Breast epithelium (tissue), 4 donors: ENCODE results near the gene JMJD8. TPM values are rescaled to one million over a fixed set of nuclear protein-coding genes. Genes with fewer than 3 reads are reported as not detected.

Source experiments
- DNase-seq, 2 donors: peaks; one replicate each; pipeline ENCODE4 v3.0.0-alpha.2; 2019; ENCODE audit warnings: low spot score in 2 of 2
- H3K27ac ChIP-seq, 2 donors: fragments of 200-600 bp; sonication (generic) in 1 of 2; one replicate each; pipeline ENCODE4 v1.5.1; 2016 to 2019; ENCODE audit warnings: mild to moderate bottlenecking in 1 of 2
- H3K27me3 ChIP-seq, 2 donors: fragments of 200-600 bp; sonication (generic) in 1 of 2; one replicate each; pipeline versions ENCODE4 v1.5.1 to v1.6.0; 2017 to 2019; ENCODE audit warnings: control low read depth in 1 of 2, mild to moderate bottlenecking in 1 of 2
- H3K36me3 ChIP-seq: fragments of 200-600 bp; one replicate; pipeline ENCODE4 v1.5.1; 2019
- H3K4me1 ChIP-seq, 2 donors: fragments of 200-600 bp; sonication (generic); one replicate each; pipeline ENCODE4 v1.5.1; 2016 to 2019; ENCODE audit warnings: control low read depth in 1 of 2
- H3K4me3 ChIP-seq, 3 donors: fragments of 200-600 bp; sonication (generic); 1 replicate in 2 of 3; 2 replicates in 1 of 3; pipeline ENCODE4 v1.5.1; 2016 to 2019; ENCODE audit warnings: mild to moderate bottlenecking in 3 of 3, moderate library complexity in 2 of 3
- H3K9me3 ChIP-seq, 2 donors: fragments of 200-600 bp; sonication (generic) in 1 of 2; one replicate each; pipeline ENCODE4 v1.5.1; 2016 to 2019; ENCODE audit warnings: control low read depth in 1 of 2
- CTCF ChIP-seq, 3 donors: fragments of 450-650 bp; IDR thresholded peaks; one replicate each; pipeline ENCODE4 v1.5.1; 2016 to 2017; ENCODE audit warnings: antibody characterized with exemption in 3 of 3, mild to moderate bottlenecking in 3 of 3, moderate library complexity in 3 of 3
- POLR2A ChIP-seq: fragments of 450-650 bp; IDR thresholded peaks from one replicate; pipeline ENCODE4 v1.6.1; 2016; ENCODE audit warnings: antibody characterized with exemption, mild to moderate bottlenecking, moderate library complexity
- POLR2AphosphoS5 ChIP-seq, 3 donors: sonication (generic); formaldehyde crosslinking; IDR thresholded peaks; one replicate each; pipeline ENCODE4 v1.6.1; 2017; ENCODE audit warnings: antibody characterized with exemption in 3 of 3
- intact Hi-C: fragments of 100-400 bp; cut with DNase I; formaldehyde crosslinking; loops from one replicate; pipeline ENCODE4 v1.15.1; 2023; ENCODE audit warnings: low total_unique reads
- total RNA-seq, 3 donors: library from RNA; depleted of rRNA; stranded (reverse); fragments of >200 nt; gene quantifications; one replicate each; pipeline ENCODE4 v1.1.0, GENCODE V29; 2016

JMJD8 gene
- total RNA-seq, 3 donors from 2014 or later = 67.2 to 83.4 (median 67.5) TPM

GRCh38 chr16:720990-721764 is 37.0 kb upstream of the JMJD8 start, which contains the start of gene ANTKMT:
Gene ANTKMT (plus strand): TSS chr16:721146. CDS start chr16:721275, 129 bp downstream.
- H3K27me3 ChIP-seq = no peaks in the 10 kb centered on the region
- no peaks in the 10 kb centered on the region for H3K36me3 ChIP-seq
- no peaks in the 10 kb centered on the region for H3K9me3 ChIP-seq
- peaks cover 14 to 19% of the 10 kb centered on the region in 2 donors for H3K4me1 ChIP-seq
- no peak for TF ChIP-seq POLR2A
- TF ChIP-seq POLR2AphosphoS5 (IDR thresholded peaks at IDR 0.05) = no peak
- TF ChIP-seq CTCF (IDR thresholded peaks at IDR 0.05) = no peak
- peak; percentile 74 to 76 for DNase-seq
- peak within 1 kb of the TSS; percentile 75 to 88 for H3K27ac ChIP-seq
- intact Hi-C loops = no loop called here
- H3K4me3 ChIP-seq = peak within 1 kb of the TSS; percentile 64 to 79 (median 76)

DNA sequence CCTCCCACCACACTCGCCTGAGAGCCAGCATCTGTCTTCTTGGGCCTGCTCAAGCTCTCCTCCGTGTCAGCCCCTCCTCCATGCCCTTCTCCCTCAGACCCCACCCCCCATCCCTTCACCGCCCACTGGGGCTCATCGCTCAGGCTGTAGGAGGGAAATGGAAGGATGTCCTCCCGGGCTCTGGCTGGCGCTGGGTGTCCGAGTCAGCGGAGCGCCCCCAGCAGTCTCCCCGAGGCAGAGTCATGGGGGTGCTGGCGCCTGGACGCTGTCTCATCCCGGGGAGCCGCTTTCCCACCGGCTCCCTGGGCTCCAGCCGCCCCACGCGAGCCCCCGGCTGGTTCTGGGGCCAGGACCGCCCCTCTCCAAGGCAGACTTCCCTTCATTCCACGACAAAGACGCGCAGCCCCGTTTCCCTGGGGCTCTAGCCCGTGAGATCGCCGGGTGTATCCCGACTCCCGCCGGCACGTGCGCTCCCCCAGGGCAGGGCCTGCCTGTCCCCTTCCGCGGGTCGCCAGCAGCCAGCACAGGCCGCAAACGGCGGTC is 36.4 kb upstream of the JMJD8 start:
- Histone ChIP-seq H3K9me3 (no peaks in the 10 kb centered on the region), H3K27ac (peak overlapping the region; percentile 75 to 88), H3K4me1 (peaks cover 14 to 24% of the 10 kb centered on the region in 2 donors), H3K27me3 (no peaks in the 10 kb centered on the region), H3K36me3 (no peaks in the 10 kb centered on the region), H3K4me3 (peak overlapping the region; percentile 64 to 79 (median 76))
- TF ChIP-seq POLR2A (no peak), CTCF (IDR thresholded peaks at IDR 0.05) (no peak), POLR2AphosphoS5 (IDR thresholded peaks at IDR 0.05) (no peak)
- no peak for DNase-seq
- intact Hi-C loops = no loop called here

GRCh38 chr16:719815-720446 is 35.8 kb upstream of the JMJD8 start:
- H3K36me3 ChIP-seq = no peaks in the 10 kb centered on the region
- peaks cover 14 to 24% of the 10 kb centered on the region in 2 donors for H3K4me1 ChIP-seq
- no peaks in the 10 kb centered on the region for H3K9me3 ChIP-seq
- H3K27ac ChIP-seq = peak overlapping the region; percentile 75 to 88
- intact Hi-C loops = no loop called here
- peak overlapping the region; percentile 64 to 79 (median 76) for H3K4me3 ChIP-seq
- TF ChIP-seq CTCF (IDR thresholded peaks at IDR 0.05) (no peak), POLR2A (no peak), POLR2AphosphoS5 (IDR thresholded peaks at IDR 0.05) (no peak)
- H3K27me3 ChIP-seq = no peaks in the 10 kb centered on the region
- no peak for DNase-seq

DNA sequence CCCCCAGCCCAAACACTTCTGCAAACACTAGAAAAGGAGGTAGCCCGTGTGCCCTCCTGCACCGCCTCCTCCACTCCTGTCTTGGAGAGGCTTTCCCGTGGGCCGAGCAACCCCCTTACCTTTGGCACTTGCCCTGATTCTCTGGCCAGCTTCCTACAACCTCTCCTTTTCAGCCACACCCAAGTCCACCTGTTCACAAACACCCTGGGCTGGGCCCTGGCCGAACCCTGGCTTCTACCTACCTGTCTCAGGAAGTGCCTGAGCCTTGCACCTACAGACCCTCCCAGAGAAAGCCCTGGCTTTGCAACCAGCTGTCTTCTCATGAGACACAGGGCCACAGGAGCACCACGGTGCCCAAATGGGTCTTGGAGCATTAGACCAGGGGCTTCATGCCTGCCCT is 34.8 kb upstream of the JMJD8 start:
- Histone ChIP-seq H3K36me3 (no peaks in the 10 kb centered on the region), H3K4me1 (peaks cover 14 to 24% of the 10 kb centered on the region in 2 donors), H3K27me3 (no peaks in the 10 kb centered on the region), H3K9me3 (no peaks in the 10 kb centered on the region), H3K27ac (no peak overlapping the region), H3K4me3 (no peak overlapping the region)
- intact Hi-C loops = no loop called here
- no peak for TF ChIP-seq POLR2A
- no peak for DNase-seq

GRCh38 chr16:718389-718788 is 34.3 kb upstream of the JMJD8 start:
- Histone ChIP-seq H3K4me3 (no peak overlapping the region), H3K27ac (no peak overlapping the region), H3K4me1 (peaks cover 14 to 24% of the 10 kb centered on the region in 2 donors), H3K27me3 (no peaks in the 10 kb centered on the region), H3K36me3 (no peaks in the 10 kb centered on the region), H3K9me3 (no peaks in the 10 kb centered on the region)
- no peak for TF ChIP-seq POLR2AphosphoS5 (IDR thresholded peaks at IDR 0.05)
- no peak for TF ChIP-seq CTCF (IDR thresholded peaks at IDR 0.05)
- no peak for TF ChIP-seq POLR2A
- intact Hi-C loops = no loop called here
- no peak for DNase-seq
